HG02970 (cell line): ENCODE results near the gene GABRR2.

Experiments
- ATAC-seq: cut with Tn5 transposase; IDR thresholded peaks from one replicate; pipeline ENCODE4 v1.9.1; 2021; ENCODE audit warnings: mild to moderate bottlenecking, moderate library complexity, moderate number of reproducible peaks; ENCODE audit not compliant: unreplicated experiment, low FRiP score

The GABRR2 gene

DNA sequence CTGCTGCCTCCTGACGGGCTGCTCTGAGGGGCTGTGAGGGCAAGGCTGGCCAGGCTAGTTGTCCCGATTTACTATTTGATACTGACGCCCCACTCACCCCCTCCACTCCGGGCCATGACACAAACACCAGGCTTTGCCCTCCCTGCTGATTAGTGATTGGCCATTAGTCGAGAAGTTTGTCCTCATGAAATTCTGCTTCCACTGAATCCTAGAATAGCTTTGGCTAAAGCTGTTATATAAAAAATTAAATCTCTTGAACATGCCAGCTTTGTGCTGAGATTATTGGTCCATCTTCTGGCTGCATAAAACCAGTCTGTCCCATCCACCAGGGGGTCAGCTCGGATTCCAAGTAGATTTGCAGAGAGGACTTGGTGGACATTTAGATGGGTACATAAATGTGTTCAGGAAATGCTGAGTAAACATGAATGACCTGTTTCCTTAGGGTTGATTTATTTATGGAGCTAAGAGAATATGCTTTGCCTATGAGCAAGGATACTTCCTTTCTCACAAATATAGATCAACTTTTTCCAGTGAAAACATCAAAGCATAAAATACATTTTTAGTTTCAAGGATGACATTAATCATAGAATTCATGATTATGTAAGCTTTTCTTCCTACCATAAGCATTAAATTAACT is at the start of gene GABRR2:
TSS of gene GABRR2 (minus strand) at position 51 of the 637 bp plus-strand sequence. CDS start 134 bp downstream, outside the sequence.
- ATAC-seq, result no peak

DNA sequence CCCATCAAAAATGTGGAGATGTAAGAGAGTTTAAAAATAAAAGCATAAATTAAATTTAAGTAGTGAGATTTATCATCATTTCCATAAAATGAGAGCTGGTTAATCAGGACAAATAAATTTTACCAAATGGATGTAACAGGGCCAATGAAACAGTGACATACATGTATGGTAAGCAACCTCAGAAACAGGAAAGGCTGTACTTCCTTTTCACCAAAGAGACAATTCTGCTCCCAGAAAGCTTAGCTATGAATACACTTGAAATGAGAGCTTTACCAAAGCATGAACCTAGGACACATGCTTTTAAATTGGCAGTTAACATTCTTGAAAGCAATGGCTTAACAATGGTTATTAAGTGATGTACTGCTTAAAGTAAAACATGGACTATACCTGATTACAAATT is 49.5 kb upstream of the GABRR2 start:
- no peak for ATAC-seq

GRCh38 chr6:89361171-89361570 is 46.1 kb upstream of the GABRR2 start:
- no peak for ATAC-seq

DNA sequence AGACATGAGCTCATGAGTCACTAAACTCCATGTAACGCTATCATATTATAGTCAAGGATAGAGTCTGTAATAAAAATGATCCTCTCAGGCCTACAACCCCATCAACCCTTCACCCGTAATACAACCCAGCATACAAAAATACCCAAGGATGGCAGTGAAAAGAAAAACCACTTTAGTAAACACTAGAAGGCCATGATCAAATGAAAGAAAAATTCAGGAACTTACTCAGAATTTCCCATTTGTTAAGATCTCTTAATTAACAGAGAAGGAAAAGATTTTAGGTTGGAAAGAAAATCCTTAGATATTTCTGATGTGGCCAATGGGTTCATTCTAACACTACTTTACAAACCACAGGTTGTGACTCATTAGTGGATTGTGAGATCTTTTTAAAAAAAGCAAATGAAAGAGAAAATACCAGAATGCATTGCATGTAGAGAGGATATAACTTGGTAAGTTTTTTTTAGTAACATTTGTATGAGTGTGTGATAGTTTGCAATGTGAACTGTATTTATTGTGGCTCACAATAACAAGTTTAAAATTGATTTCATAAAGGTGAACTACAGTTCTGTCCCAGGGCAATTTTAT is 45.4 kb upstream of the GABRR2 start:
- ATAC-seq, result no peak

DNA sequence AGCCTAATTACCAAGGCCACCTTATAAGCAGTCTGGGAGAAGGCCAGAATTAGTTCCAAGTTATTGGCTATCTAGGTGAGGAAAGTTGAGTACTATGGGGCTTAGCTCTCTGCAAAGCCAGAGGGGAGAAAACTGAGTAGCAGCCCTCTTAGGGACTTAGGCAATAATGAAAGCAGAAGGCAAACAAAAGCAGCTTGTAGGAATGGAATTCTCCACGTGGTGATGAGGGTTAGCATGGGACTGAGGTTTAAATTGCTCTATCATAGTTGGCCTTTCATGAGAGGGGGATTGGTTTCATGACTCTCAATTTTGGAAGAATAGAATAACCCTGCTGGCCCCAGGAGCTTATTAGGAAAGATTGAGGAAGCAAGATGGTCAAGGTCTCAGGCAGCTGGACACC is 44.5 kb upstream of the GABRR2 start:
- ATAC-seq, result no peak

DNA sequence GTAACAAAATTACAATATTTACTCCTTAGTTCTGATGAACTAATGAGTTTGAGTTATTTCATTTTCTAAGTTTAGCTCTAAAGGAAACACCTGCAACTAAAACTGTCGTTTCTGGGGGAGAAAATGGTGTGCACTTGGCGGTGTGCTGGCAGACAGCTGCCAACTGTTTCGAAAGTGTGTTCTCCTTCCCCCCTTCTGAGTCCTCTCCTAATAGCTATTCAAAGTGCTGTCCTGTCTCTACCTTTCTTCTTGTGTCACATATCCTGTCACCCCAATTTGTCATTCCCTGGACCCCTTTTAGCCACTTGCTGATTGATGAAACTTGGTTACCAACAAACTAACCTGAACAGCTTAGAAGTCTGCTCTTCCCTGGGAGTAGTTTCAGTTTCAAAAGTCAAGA is 42.3 kb upstream of the GABRR2 start:
- peak; percentile 38 for ATAC-seq

- ATAC-seq, result no peak
Measured at GRCh38 chr6:89356642-89357170, 41.6 kb upstream of the GABRR2 start.

- no peak for ATAC-seq
Measured at GRCh38 chr6:89355511-89356194, 40.6 kb upstream of the GABRR2 start.

DNA sequence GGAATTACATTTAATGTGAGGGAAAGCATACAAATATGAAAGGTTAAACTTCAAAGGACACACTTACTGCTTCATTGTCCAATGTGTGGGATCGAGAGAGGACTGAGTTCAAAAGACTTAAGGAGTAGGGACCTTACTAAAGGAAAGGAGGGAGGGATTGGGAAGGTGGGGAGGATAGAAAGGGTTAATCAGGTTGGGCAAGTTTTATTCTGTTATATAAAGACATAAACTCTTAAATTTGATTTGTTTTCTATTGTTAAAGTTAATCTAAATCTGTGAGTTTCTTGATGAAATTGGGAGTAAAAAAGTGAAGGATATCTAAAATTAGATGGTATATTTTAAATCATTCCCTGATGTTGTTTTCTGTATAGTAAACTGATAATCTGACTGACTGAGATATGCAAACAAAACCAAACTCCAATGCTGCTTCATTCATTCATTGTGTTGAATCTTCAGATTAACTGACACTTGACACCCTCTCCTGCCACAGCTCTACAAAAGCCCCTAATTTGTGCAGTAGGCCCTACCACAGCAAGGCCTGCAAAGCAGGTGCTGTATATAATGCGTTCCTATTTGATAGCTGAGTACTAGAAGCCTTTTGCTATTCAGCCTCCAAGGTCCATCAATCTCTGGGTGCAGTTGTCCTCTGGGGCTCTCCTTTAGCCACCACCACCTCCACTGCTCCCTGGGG is 38.7 kb upstream of the GABRR2 start:
- no peak for ATAC-seq

DNA sequence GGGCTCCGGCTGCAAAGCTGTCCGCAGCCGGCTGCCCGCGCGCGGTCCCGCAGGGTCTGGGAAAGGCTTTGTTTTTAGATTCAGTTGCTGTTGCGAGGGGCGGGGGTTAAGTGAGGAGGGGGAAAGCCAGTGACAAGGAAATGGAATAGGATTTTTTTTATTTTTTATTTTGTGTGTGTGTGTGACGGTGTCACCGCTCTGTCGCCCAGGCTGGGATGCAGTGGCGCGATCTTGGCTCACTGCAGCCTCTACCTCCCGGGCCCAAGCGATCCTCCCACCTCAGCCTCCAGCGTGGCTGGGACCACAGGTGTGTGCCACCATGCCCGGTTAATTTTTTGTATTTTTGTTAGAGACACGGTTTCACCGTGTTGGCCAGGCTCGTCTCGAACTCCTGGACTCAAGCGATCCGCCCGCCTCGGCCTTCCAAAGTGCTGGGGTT is 38.0 kb upstream of the GABRR2 start:
- no peak for ATAC-seq

GRCh38 chr6:89352278-89353117 is 37.4 kb upstream of the GABRR2 start, which contains the start of gene UBE2J1:
Gene UBE2J1, minus strand, starts transcription at chr6:89352722. Its CDS starts 153 bp downstream, at chr6:89352569.
- ATAC-seq, result peak; percentile 42

GRCh38 chr6:89351671-89352277 is 36.7 kb upstream of the GABRR2 start:
- ATAC-seq, result no peak

DNA sequence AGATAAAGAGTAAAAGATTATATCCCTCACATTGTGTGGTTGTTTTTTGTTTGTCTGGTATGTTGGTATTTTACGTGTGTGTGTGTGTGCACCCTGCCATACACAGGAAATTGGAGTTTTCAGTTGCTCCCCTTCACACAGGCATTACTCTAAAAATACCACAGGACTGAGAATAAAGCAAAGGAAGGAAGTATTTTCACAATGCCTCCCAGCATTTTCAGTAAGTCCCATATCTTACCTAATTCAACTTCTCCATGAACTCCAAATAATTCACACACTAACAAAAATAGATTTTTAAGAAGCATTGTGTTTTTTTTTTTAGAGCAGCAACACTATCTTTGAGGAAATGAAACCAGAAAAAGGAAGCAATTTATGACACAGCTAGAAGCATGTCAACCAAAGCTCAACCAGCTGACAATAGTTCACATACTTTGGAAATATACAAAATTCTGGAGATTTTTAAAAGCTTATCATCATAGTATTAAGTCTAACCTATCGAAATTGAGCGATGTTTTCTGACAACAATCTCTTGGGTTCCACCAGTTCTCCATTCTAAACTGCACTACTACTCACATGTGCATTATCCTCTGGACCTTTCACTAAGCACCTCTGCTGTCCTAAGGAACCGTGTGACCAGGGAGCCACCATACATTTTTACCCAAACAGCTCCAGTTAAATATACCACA is 35.3 kb upstream of the GABRR2 start:
- ATAC-seq, result no peak

DNA sequence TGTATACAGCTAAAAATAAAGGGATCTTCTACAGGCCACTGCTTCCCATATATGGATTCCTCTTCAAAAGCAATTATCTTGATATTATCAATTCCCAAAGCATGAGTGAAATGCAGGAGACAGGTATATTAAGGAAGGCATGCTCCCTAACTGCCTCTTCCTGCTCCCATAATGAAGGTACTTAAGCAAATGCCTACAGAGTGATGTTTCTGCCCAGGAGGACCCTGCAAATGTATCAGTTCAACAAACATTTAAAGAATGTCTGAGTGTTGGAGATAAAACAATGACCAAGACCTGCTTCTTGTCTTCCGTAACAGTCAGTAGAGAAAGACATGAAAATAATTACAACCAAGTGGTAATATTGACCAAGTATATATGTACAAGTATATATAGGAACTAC is 33.3 kb upstream of the GABRR2 start:
- no peak for ATAC-seq

GRCh38 chr6:89347825-89348224 is 32.7 kb upstream of the GABRR2 start:
- ATAC-seq, result no peak

GRCh38 chr6:89346433-89346832 is 31.3 kb upstream of the GABRR2 start:
- ATAC-seq, result no peak

- ATAC-seq, result no peak
Measured at GRCh38 chr6:89339565-89339964, 24.5 kb upstream of the GABRR2 start.

DNA sequence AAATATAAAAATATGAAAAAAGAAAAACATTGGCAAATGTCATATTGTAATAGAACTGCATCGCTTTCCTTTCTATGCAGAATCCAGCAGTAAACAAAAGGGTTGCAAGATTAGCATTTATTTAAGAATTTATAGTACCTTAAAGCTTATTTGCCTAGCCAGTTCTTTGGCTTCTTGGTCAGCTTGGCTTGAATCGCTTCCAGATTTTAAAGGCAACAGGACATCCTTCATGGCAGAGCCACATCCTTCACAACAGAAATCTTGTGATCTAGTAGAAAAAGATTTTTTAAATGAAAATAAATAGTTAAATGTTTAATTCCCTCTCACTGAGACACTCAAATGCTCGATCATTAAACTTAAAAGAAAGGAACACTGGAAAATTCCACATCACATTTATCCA is 20.1 kb upstream of the GABRR2 start:
- ATAC-seq, result no peak

- ATAC-seq, result no peak
Measured at GRCh38 chr6:89330910-89331309, 15.8 kb upstream of the GABRR2 start.
